Adrenal gland (tissue), 12 donors: ENCODE results near the gene TARS2. TPM values are rescaled to one million over a fixed set of nuclear protein-coding genes. Genes with fewer than 3 reads are reported as not detected.

Source experiments
- DNase-seq, 7 donors: peaks; one replicate each; pipeline ENCODE4 v3.0.0-alpha.2; 2019 to 2020
- H3K27ac ChIP-seq, 5 donors: fragments of 200-600 bp; sonication (generic) in 4 of 5; 1 replicate in 3 of 5; 2 replicates in 2 of 5; pipeline versions ENCODE4 v1.5.1 to v1.8.0; 2016 to 2020; ENCODE audit warnings: mild to moderate bottlenecking in 1 of 5
- H3K27me3 ChIP-seq: fragments of 200-600 bp; 2 replicates; pipeline ENCODE4 v1.8.0; 2021
- H3K36me3 ChIP-seq, 2 donors: fragments of 200-600 bp; replicated peaks in 1 of 2; 1 replicate in 1 of 2; 2 replicates in 1 of 2; pipeline versions ENCODE4 v1.5.1 to v1.8.0; 2018 to 2022
- H3K4me1 ChIP-seq, 2 donors: fragments of 200-600 bp; replicated peaks in 1 of 2; 1 replicate in 1 of 2; 2 replicates in 1 of 2; pipeline versions ENCODE4 v1.5.1 to v1.8.0; 2018 to 2021
- H3K4me3 ChIP-seq, 4 donors: fragments of 200-600 bp; sonication (generic) in 3 of 4; one replicate each; pipeline ENCODE4 v1.5.1; 2016 to 2018
- H3K9me3 ChIP-seq, 3 donors: fragments of 200-600 bp; sonication (generic) in 1 of 3; replicated peaks in 1 of 3; 1 replicate in 2 of 3; 2 replicates in 1 of 3; pipeline versions ENCODE4 v1.5.1 to v1.8.0; 2016 to 2021
- POLR2A ChIP-seq, 2 donors: fragments of 450-650 bp; IDR thresholded peaks; one replicate each; pipeline ENCODE4 v1.6.1; 2017; ENCODE audit warnings: antibody characterized with exemption in 2 of 2, mild to moderate bottlenecking in 2 of 2, moderate library complexity in 1 of 2
- WGBS, 4 donors: extraction: QIAGEN DNeasy Blood & Tissue Kit in 2 of 4; methylation state at CpG; one replicate each; pipeline versions ENCODE4 v1.1.5 to v1.1.7; 2013 to 2017; 5-methylcytosine and 5-hydroxymethylcytosine counted together
- intact Hi-C, 2 donors: fragments of 100-400 bp; cut with DNase I; formaldehyde crosslinking; loops; one replicate each; pipeline versions ENCODE4 v1.14.1 to v1.15.0; 2022 to 2023
- polyA plus RNA-seq, 3 donors: library from polyadenylated mRNA; stranded (reverse); fragments of 200-250 nt in 2 of 3; fragments of 350-450 nt in 1 of 3; fragmentation: Illumina TruSeq in 1 of 3; extraction: RNeasy Lipid Tissue Mini Kit (QIAGEN cat#74804) in 1 of 3; gene quantifications; one replicate each; pipeline ENCODE4 v1.2.3, GENCODE V29; 2013 to 2014
- total RNA-seq, 9 donors: library from RNA; depleted of rRNA in 4 of 9; stranded (reverse); fragments of >200 nt in 4 of 9; fragments of 120-200 nt in 1 of 9; fragmentation: NEBNext Ultra II Directional in 1 of 9; extraction: Animal tissue kit (Norgen Biotek cat#: 25700) in 1 of 9; gene quantifications; one replicate each; pipeline versions ENCODE4 v1.1.0 to v1.2.4, GENCODE V29; 2013 to 2023
- TF ChIP-seq, protein P1 (sequence below), 6 experiments: fragments of 450-650 bp in 4 of 6; fragments of 200-600 bp in 2 of 6; sonication (generic) in 1 of 6; IDR thresholded peaks; 1 replicate in 5 of 6; 2 replicates in 1 of 6; pipeline versions ENCODE4 v1.5.1 to v1.8.0; 2016 to 2021; ENCODE audit warnings: antibody characterized with exemption in 6 of 6, mild to moderate bottlenecking in 2 of 6, moderate library complexity in 1 of 6
- donor health status: healthy with polysubstance abuse.
- donor health status: Bipolar disorder and iron deficiency.
- donor health status: DM: yes; HTN: yes; CAD: no.
- donor health status: DM: no; HTN: no; CAD: no.
- donor health status: DM: no; HTN: no; CAD: no.
- donor health status: DM: yes; HTN: yes; CAD: no.

Gene TARS2
- total and polyA plus RNA-seq, 12 donors = 21.6 to 87.4 (median 28.6) TPM

DNA sequence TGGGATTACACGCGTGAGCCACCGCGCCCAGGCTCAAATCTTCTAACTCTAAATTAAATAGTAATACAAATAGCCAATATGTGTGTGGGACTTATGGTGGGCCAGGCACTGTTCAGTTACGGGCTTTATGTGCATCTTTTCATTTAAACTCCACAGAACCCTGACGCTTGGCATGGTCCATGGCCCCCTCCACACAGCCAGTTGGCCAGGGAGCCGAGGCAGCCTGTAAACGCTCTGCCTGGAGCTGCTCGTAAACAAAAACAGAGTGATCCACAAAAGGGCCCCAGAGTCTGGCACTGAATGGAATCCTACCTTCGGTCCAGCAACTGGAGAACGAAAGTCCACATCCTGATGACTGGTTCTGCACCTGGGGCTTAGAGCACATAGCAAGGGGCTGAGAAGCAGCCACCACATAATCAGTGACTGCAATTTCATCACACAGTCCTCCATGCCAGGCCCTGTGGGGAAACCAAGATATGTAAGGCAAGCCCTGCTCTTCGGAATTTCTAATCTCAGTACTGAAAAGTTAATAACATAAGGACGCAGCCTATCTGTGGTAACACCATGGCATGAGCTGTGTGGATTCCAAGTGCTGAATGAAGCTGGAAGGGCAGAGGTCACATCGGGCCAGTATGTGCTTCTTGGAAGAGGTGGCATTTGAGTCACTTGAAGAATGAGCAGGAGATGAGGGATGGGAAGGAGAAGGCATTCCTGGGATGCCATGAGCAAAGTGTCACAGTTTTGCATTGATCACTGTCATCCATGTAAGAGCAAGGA lies 48.5 kb downstream of the TARS2 start:
- intact Hi-C loops = loop anchor here in 1 of 2 donors (10.0 kb wide), 1 partner anchor 181 kb away; no protein-coding TSS in a partner anchor
- 84 to 96% (median 91%) methylated on average over 14 of the region's 14 CpGs for WGBS, 4 donors
- no peaks in the 10 kb centered on the region for H3K36me3 ChIP-seq
- peaks cover 0 to 10% of the 10 kb centered on the region in 2 donors for H3K4me1 ChIP-seq
- H3K27me3 ChIP-seq = no peaks in the 10 kb centered on the region
- H3K9me3 ChIP-seq = no peaks in the 10 kb centered on the region
- no peak overlapping the region for H3K27ac ChIP-seq
- no peak for DNase-seq
- TF ChIP-seq POLR2A (IDR thresholded peaks at IDR 0.05) = no peak
- TF ChIP-seq, protein P1, sequence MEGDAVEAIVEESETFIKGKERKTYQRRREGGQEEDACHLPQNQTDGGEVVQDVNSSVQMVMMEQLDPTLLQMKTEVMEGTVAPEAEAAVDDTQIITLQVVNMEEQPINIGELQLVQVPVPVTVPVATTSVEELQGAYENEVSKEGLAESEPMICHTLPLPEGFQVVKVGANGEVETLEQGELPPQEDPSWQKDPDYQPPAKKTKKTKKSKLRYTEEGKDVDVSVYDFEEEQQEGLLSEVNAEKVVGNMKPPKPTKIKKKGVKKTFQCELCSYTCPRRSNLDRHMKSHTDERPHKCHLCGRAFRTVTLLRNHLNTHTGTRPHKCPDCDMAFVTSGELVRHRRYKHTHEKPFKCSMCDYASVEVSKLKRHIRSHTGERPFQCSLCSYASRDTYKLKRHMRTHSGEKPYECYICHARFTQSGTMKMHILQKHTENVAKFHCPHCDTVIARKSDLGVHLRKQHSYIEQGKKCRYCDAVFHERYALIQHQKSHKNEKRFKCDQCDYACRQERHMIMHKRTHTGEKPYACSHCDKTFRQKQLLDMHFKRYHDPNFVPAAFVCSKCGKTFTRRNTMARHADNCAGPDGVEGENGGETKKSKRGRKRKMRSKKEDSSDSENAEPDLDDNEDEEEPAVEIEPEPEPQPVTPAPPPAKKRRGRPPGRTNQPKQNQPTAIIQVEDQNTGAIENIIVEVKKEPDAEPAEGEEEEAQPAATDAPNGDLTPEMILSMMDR (IDR thresholded peaks at IDR 0.05) = no peak
- H3K4me3 ChIP-seq = no peak overlapping the region

- Histone ChIP-seq H3K4me3 (no peak overlapping the region), H3K27ac (no peak overlapping the region), H3K4me1 (peaks cover 0 to 10% of the 10 kb centered on the region in 2 donors), H3K36me3 (no peaks in the 10 kb centered on the region), H3K9me3 (no peaks in the 10 kb centered on the region), H3K27me3 (no peaks in the 10 kb centered on the region)
- no peak for TF ChIP-seq POLR2A (IDR thresholded peaks at IDR 0.05)
- TF ChIP-seq, protein P1 (IDR thresholded peaks at IDR 0.05) = no peak
- no peak for DNase-seq
- intact Hi-C loops = loop anchor here in 1 of 2 donors (10.0 kb wide), 1 partner anchor 182 kb away; no protein-coding TSS in a partner anchor
- WGBS, 4 donors = 80 to 91% (median 89%) methylated on average over 9 to 12 of the region's 12 CpGs
These were observed 49.9 kb downstream of the TARS2 start for GRCh38 chr1:150536836-150537731.

- H3K4me1 ChIP-seq = peaks cover 0 to under 1% of the 10 kb centered on the region in 2 donors
- intact Hi-C loops = loop anchor here in 1 of 2 donors (10.0 kb wide), 1 partner anchor 183 kb away; no protein-coding TSS in a partner anchor
- no peaks in the 10 kb centered on the region for H3K27me3 ChIP-seq
- no peak overlapping the region for H3K4me3 ChIP-seq
- no peaks in the 10 kb centered on the region for H3K36me3 ChIP-seq
- no peak for TF ChIP-seq POLR2A (IDR thresholded peaks at IDR 0.05)
- TF ChIP-seq, protein P1 (IDR thresholded peaks at IDR 0.05) = no peak
- DNase-seq = peak in 1 of 7 donors; percentile 61
- no peaks in the 10 kb centered on the region for H3K9me3 ChIP-seq
- H3K27ac ChIP-seq = no peak overlapping the region
- WGBS, 4 donors = 70 to 85% (median 75%) methylated on average over 12 to 17 of the region's 17 CpGs
These were observed 50.8 kb downstream of the TARS2 start for GRCh38 chr1:150537732-150538684.
